Body of pancreas (tissue), 4 donors: ENCODE measurements around the gene TENM4.

Experiments
- CTCF ChIP-seq, 7 experiments: fragments of 450-650 bp in 4 of 7; fragments of 200-600 bp in 3 of 7; sonication (generic) in 3 of 7; IDR thresholded peaks; one replicate each; pipeline ENCODE4 v1.5.1; 2016 to 2019; ENCODE audit warnings: antibody characterized with exemption in 7 of 7
- POLR2A ChIP-seq, 3 donors: fragments of 450-650 bp; IDR thresholded peaks; one replicate each; pipeline ENCODE4 v1.6.1; 2016; ENCODE audit warnings: antibody characterized with exemption in 3 of 3, mild to moderate bottlenecking in 2 of 3

GRCh38 chr11:79199729-79200354, 241.0 kb downstream of the TENM4 start:
- TF ChIP-seq POLR2A (IDR thresholded peaks at IDR 0.05): no peak
- TF ChIP-seq CTCF (IDR thresholded peaks at IDR 0.05): no peak
